Testis (tissue), 2 donors: ENCODE results near the gene PLCL2.

Experiments used
- POLR2A ChIP-seq: fragments of 450-650 bp; IDR thresholded peaks from one replicate; pipeline ENCODE4 v1.6.1; 2017; ENCODE audit warnings: antibody characterized with exemption, mild to moderate bottlenecking, moderate library complexity
- TF ChIP-seq, protein P1 (sequence below), 3 experiments: fragments of 450-650 bp in 2 of 3; fragments of 200-600 bp in 1 of 3; sonication (generic) in 1 of 3; IDR thresholded peaks; one replicate each; pipeline ENCODE4 v1.5.1; 2016 to 2019; ENCODE audit warnings: antibody characterized with exemption in 3 of 3, mild to moderate bottlenecking in 2 of 3, moderate library complexity in 1 of 3

DNA sequence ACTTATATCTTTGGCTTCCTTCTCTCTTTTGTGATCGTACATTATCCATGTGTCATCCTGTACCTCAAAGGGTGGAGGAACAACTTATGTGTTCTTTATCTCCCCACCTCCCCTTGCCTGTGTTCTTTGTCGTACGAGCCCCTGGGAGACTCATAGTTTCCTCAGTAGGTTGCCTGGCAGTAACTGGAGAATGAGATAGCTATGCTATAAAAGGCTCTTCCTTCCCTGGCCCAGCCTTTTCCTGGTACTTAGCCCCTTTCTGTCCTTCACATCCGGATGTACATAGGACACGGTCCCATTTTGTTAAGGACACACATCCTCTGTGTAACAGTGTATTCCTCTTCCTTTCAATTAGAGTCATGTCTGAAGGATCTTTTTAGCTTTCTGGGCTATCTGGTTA, 32.1 kb downstream of the PLCL2 start:
- TF ChIP-seq, protein P1, sequence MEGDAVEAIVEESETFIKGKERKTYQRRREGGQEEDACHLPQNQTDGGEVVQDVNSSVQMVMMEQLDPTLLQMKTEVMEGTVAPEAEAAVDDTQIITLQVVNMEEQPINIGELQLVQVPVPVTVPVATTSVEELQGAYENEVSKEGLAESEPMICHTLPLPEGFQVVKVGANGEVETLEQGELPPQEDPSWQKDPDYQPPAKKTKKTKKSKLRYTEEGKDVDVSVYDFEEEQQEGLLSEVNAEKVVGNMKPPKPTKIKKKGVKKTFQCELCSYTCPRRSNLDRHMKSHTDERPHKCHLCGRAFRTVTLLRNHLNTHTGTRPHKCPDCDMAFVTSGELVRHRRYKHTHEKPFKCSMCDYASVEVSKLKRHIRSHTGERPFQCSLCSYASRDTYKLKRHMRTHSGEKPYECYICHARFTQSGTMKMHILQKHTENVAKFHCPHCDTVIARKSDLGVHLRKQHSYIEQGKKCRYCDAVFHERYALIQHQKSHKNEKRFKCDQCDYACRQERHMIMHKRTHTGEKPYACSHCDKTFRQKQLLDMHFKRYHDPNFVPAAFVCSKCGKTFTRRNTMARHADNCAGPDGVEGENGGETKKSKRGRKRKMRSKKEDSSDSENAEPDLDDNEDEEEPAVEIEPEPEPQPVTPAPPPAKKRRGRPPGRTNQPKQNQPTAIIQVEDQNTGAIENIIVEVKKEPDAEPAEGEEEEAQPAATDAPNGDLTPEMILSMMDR (IDR thresholded peaks at IDR 0.05): no peak
- TF ChIP-seq POLR2A: no peak
